GM21367 (cell line): ENCODE measurements around the gene LHX4.

Experiments used
- ATAC-seq: cut with Tn5 transposase; IDR thresholded peaks from one replicate; pipeline ENCODE4 v1.9.1; 2021; ENCODE audit not compliant: unreplicated experiment

The LHX4 gene

GRCh38 chr1:180241716-180242544 lies 11.9 kb downstream of the LHX4 start:
- no peak for ATAC-seq

GRCh38 chr1:180243517-180244221 lies 13.6 kb downstream of the LHX4 start:
- ATAC-seq = no peak

GRCh38 chr1:180244840-180245239 lies 14.8 kb downstream of the LHX4 start:
- ATAC-seq = no peak

GRCh38 chr1:180246579-180246978 lies 16.5 kb downstream of the LHX4 start:
- ATAC-seq = no peak

- ATAC-seq = no peak
These were observed 17.0 kb downstream of the LHX4 start for GRCh38 chr1:180247061-180247460.

GRCh38 chr1:180247580-180247979 lies 17.5 kb downstream of the LHX4 start:
- no peak for ATAC-seq

- no peak for ATAC-seq
These were observed 18.1 kb downstream of the LHX4 start for GRCh38 chr1:180248176-180248575.

- no peak for ATAC-seq
These were observed 18.9 kb downstream of the LHX4 start for GRCh38 chr1:180248731-180249681.

- no peak for ATAC-seq
These were observed 19.8 kb downstream of the LHX4 start for GRCh38 chr1:180249725-180250498.

- ATAC-seq = no peak
These were observed 20.4 kb downstream of the LHX4 start for GRCh38 chr1:180250499-180250770.

GRCh38 chr1:180250883-180251509 lies 20.9 kb downstream of the LHX4 start:
- no peak for ATAC-seq

- no peak for ATAC-seq
These were observed 21.7 kb downstream of the LHX4 start for GRCh38 chr1:180251526-180252305.

GRCh38 chr1:180252638-180253536 lies 22.8 kb downstream of the LHX4 start:
- ATAC-seq = no peak

- no peak for ATAC-seq
These were observed 23.8 kb downstream of the LHX4 start for GRCh38 chr1:180253585-180254495.

GRCh38 chr1:180254496-180254819 lies 24.4 kb downstream of the LHX4 start:
- ATAC-seq = no peak

- ATAC-seq = no peak
These were observed 24.8 kb downstream of the LHX4 start for GRCh38 chr1:180254854-180255253.

- no peak for ATAC-seq
These were observed 25.7 kb downstream of the LHX4 start for GRCh38 chr1:180255536-180256340.
